Endodermal cell (in vitro differentiated cells): Measurements from ENCODE around the gene OIP5. TPM values are rescaled to one million over a fixed set of nuclear protein-coding genes. Genes with fewer than 3 reads are reported as not detected.

Source experiments
- DNase-seq: peaks from one replicate; pipeline ENCODE4 v3.0.0-alpha.2; 2017
- H3K27ac ChIP-seq: 2 replicates; pipeline ENCODE4 v1.5.1; 2013; ENCODE audit warnings: mild to moderate bottlenecking, low read depth, low read length, moderate library complexity
- H3K27me3 ChIP-seq: 2 replicates; pipeline ENCODE4 v1.6.1; 2013; ENCODE audit warnings: mild to moderate bottlenecking, low read length, moderate library complexity; ENCODE audit not compliant: insufficient read depth, control insufficient read depth, poor library complexity, severe bottlenecking
- H3K36me3 ChIP-seq: 2 replicates; pipeline ENCODE4 v1.7.0; 2013; ENCODE audit warnings: mild to moderate bottlenecking, low read length, moderate library complexity; ENCODE audit not compliant: control insufficient read depth, insufficient read depth
- H3K4me1 ChIP-seq: one replicate; pipeline ENCODE4 v1.7.0; 2013; ENCODE audit warnings: low read length; ENCODE audit not compliant: control insufficient read depth, insufficient read depth
- H3K4me3 ChIP-seq: 2 replicates; pipeline ENCODE4 v1.5.1; 2013; ENCODE audit warnings: mild to moderate bottlenecking, low read length, moderate library complexity
- H3K9ac ChIP-seq: 2 replicates; pipeline ENCODE4 v1.6.1; 2013; ENCODE audit warnings: mild to moderate bottlenecking, low read length, moderate library complexity; ENCODE audit not compliant: poor library complexity, severe bottlenecking; ENCODE audit errors: extremely low read depth
- H3K9me3 ChIP-seq: 2 replicates; pipeline ENCODE4 v1.6.1; 2013; ENCODE audit warnings: mild to moderate bottlenecking, low read length, moderate library complexity; ENCODE audit not compliant: control insufficient read depth
- H3K27ac Mint-ChIP-seq: 2 replicates; pipeline ENCODE4 v1.8.0; 2020; ENCODE audit warnings: mixed read lengths
- H3K27me3 Mint-ChIP-seq: 2 replicates; pipeline ENCODE4 v1.8.0; 2021; ENCODE audit warnings: mild to moderate bottlenecking, mixed read lengths; ENCODE audit not compliant: insufficient read depth
- H3K36me3 Mint-ChIP-seq: 2 replicates; pipeline ENCODE4 v1.8.0; 2020; ENCODE audit warnings: low read depth, mixed read lengths
- H3K4me1 Mint-ChIP-seq: 2 replicates; pipeline ENCODE4 v1.8.0; 2020; ENCODE audit warnings: mixed read lengths
- H3K4me3 Mint-ChIP-seq: 2 replicates; pipeline ENCODE4 v1.8.0; 2020; ENCODE audit warnings: mild to moderate bottlenecking, moderate library complexity, mixed read lengths
- H3K9me3 Mint-ChIP-seq: 2 replicates; pipeline ENCODE4 v1.8.0; 2020; ENCODE audit warnings: mild to moderate bottlenecking, mixed read lengths
- WGBS, 2 experiments: methylation state at CpG; one replicate each; pipeline versions ENCODE4 v1.1.5 to v1.1.7; 2013; ENCODE audit warnings: missing lambda C conversion rate in 2 of 2, mixed read lengths in 1 of 2; ENCODE audit not compliant: insufficient coverage in 1 of 2, insufficient read length in 1 of 2; 5-methylcytosine and 5-hydroxymethylcytosine counted together
- long read RNA-seq, 4 experiments: library from polyadenylated mRNA in 2 of 4; library from RNA in 1 of 4; library from capped mRNA in 1 of 4; stranded (forward) in 3 of 4; unstranded in 1 of 4; transcript quantifications; one replicate each; pipeline ENCODE4 v2.0.0, GENCODE V29; 2020 to 2021; ENCODE audit warnings: inconsistent platforms in 1 of 4
- polyA plus RNA-seq, 2 experiments: library from polyadenylated mRNA; stranded (reverse); fragments of 50-300 nt; gene quantifications; one replicate each; pipeline ENCODE4 v1.2.3, GENCODE V29; 2013
- total RNA-seq, 2 donors: library from RNA; stranded (reverse); fragmentation: NEBNext Ultra II Directional in 1 of 2; extraction: Animal tissue kit (Norgen Biotek cat#: 25700) in 1 of 2; gene quantifications; 2 replicates in 1 of 2; 3 replicates in 1 of 2; pipeline ENCODE4 v1.2.1, GENCODE V29; 2021
- TF ChIP-seq, protein P1 (sequence below): fragments of 200-600 bp; sonication (generic); conservative IDR thresholded peaks from 2 replicates; pipeline ENCODE4 v1.5.0; 2021; ENCODE audit warnings: antibody characterized with exemption, mild to moderate bottlenecking

OIP5 gene
- 10 to 100 TPM; 18.9 to 22.9 TPM for total RNA-seq
- 36.1 TPM for polyA plus RNA-seq (2013, experiment 1 of 2)
- 38.6 TPM for polyA plus RNA-seq (2013, experiment 2 of 2)
- long read RNA-seq, experiment 1, transcript OIP5-201 (5 exons, 1,236 nt), result major isoform, 15 of 19 reads
- long read RNA-seq, experiment 1, partial matches to known transcripts, result 0 of 19 reads
- long read RNA-seq, experiment 1, other reads (novel, unspliced or antisense), result 4 of 19 reads
- long read RNA-seq, experiment 2, transcript OIP5-201 (5 exons, 1,236 nt), result major isoform, 30 of 34 reads
- long read RNA-seq, experiment 2, partial matches to known transcripts, result 0 of 34 reads
- long read RNA-seq, experiment 2, other reads (novel, unspliced or antisense), result 1 of 34 reads
- long read RNA-seq, experiment 3, transcript OIP5-201 (5 exons, 1,236 nt), result major isoform, 71 of 83 reads
- long read RNA-seq, experiment 3, partial matches to known transcripts, result 2 of 83 reads
- long read RNA-seq, experiment 3, other reads (novel, unspliced or antisense), result 7 of 83 reads
- long read RNA-seq, experiment 4, transcript OIP5-201 (5 exons, 1,236 nt), result major isoform, 74 of 86 reads
- long read RNA-seq, experiment 4, transcript OIP5-202 (4 exons, 485 nt), result minor isoform, 6 of 86 reads
- long read RNA-seq, experiment 4, partial matches to known transcripts, result 4 of 86 reads
- long read RNA-seq, experiment 4, other reads (novel, unspliced or antisense), result 2 of 86 reads

- no peaks in the 10 kb centered on the region for H3K27me3 ChIP-seq
- peak within 1 kb of the TSS; percentile 93 for H3K4me3 ChIP-seq
- Mint-ChIP-seq H3K27ac (peak within 1 kb of the TSS; percentile 99), H3K27me3 (no peaks in the 10 kb centered on the region), H3K4me1 (peaks cover 17% of the 10 kb centered on the region), H3K36me3 (peaks cover 14% of the 10 kb centered on the region), H3K9me3 (no peaks in the 10 kb centered on the region), H3K4me3 (peak within 1 kb of the TSS; percentile 97)
- H3K9me3 ChIP-seq, result no peaks in the 10 kb centered on the region
- no peaks in the 10 kb centered on the region for H3K4me1 ChIP-seq
- TF ChIP-seq, protein P1, sequence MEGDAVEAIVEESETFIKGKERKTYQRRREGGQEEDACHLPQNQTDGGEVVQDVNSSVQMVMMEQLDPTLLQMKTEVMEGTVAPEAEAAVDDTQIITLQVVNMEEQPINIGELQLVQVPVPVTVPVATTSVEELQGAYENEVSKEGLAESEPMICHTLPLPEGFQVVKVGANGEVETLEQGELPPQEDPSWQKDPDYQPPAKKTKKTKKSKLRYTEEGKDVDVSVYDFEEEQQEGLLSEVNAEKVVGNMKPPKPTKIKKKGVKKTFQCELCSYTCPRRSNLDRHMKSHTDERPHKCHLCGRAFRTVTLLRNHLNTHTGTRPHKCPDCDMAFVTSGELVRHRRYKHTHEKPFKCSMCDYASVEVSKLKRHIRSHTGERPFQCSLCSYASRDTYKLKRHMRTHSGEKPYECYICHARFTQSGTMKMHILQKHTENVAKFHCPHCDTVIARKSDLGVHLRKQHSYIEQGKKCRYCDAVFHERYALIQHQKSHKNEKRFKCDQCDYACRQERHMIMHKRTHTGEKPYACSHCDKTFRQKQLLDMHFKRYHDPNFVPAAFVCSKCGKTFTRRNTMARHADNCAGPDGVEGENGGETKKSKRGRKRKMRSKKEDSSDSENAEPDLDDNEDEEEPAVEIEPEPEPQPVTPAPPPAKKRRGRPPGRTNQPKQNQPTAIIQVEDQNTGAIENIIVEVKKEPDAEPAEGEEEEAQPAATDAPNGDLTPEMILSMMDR, result peak; percentile 88
- H3K36me3 ChIP-seq, result peaks cover 22% of the 10 kb centered on the region
- peak within 1 kb of the TSS; percentile 77 for H3K9ac ChIP-seq
- WGBS, 2 experiments, result 0% methylated on average over 53 to 64 of the region's 64 CpGs
- H3K27ac ChIP-seq, result peak within 1 kb of the TSS; percentile 70
- peak; percentile 99 for DNase-seq
These were observed at the start of gene OIP5, which contains the start of gene NUSAP1 for GRCh38 chr15:41332194-41333025. TSS of gene OIP5 (minus strand) at chr15:41332591. CDS start at chr15:41332561, 30 bp downstream. TSS of gene NUSAP1 (plus strand) at chr15:41332881. CDS start at chr15:41332958, 77 bp downstream.

GRCh38 chr15:41377978-41378377 is 45.6 kb upstream of the OIP5 start:
- Mint-ChIP-seq H3K4me3 (no peak overlapping the region), H3K27me3 (no peaks in the 10 kb centered on the region), H3K27ac (no peak overlapping the region), H3K9me3 (peaks cover 13% of the 10 kb centered on the region), H3K36me3 (peaks cover 67% of the 10 kb centered on the region), H3K4me1 (no peaks in the 10 kb centered on the region)
- Histone ChIP-seq H3K27me3 (no peaks in the 10 kb centered on the region), H3K4me3 (no peak overlapping the region), H3K9ac (no peak overlapping the region), H3K9me3 (peaks cover 10% of the 10 kb centered on the region), H3K4me1 (no peaks in the 10 kb centered on the region), H3K27ac (no peak overlapping the region), H3K36me3 (peaks cover 66% of the 10 kb centered on the region)
- 94 to 100% methylated on average over 3 to 4 of the region's 4 CpGs for whole genome bisulfite sequencing, 2 experiments
- TF ChIP-seq, protein P1, result no peak
- DNase-seq, result no peak

DNA sequence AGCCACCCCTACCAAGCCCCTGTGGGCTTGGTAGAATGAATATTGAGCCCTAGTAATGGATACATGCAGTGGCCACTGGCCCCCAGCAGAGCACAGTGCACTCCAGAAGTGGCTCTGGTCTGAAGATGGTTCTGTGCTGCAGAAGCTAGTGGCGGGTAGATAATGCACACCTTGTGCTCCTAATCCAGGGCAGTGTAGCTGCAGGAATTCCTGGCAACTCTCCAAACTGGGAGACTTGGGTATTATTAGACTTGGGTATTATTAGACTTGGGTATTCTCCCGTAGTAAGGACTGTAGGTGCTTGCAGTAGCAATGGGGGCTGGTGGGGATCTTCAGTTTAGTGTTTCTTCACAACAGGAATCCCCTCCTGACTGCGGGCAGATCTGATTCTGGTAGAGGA is 35.0 kb upstream of the OIP5 start:
- Histone ChIP-seq H3K27ac (no peak overlapping the region), H3K9ac (no peak overlapping the region), H3K4me1 (no peaks in the 10 kb centered on the region), H3K36me3 (peaks cover 80% of the 10 kb centered on the region), H3K27me3 (no peaks in the 10 kb centered on the region), H3K4me3 (no peak overlapping the region), H3K9me3 (no peaks in the 10 kb centered on the region)
- Mint-ChIP-seq H3K9me3 (no peaks in the 10 kb centered on the region), H3K4me1 (no peaks in the 10 kb centered on the region), H3K27ac (no peak overlapping the region), H3K27me3 (no peaks in the 10 kb centered on the region), H3K36me3 (peaks cover 70% of the 10 kb centered on the region), H3K4me3 (no peak overlapping the region)
- WGBS, 2 experiments, result 93 to 100% methylated on average over 1 to 3 of the region's 3 CpGs
- no peak for DNase-seq
- TF ChIP-seq, protein P1, result no peak
